Trophoblast cell (in vitro differentiated cells and primary cell): ENCODE results near the gene PCGF2.
"Not testable (repeated sequence)": the region's sequence is repeated elsewhere in the genome, so short reads cannot be mapped to it uniquely, and the experiment has no call there.

Source experiments
- DNase-seq, 2 donors: peaks; one replicate each; pipeline ENCODE4 v3.0.0-alpha.2; 2016
- H2AFZ ChIP-seq: 2 replicates; pipeline ENCODE4 v1.6.1; 2013; ENCODE audit warnings: low read length, moderate library complexity, mild to moderate bottlenecking; ENCODE audit not compliant: insufficient read depth, poor library complexity
- H2AK5ac ChIP-seq: 2 replicates; pipeline ENCODE4 v1.6.1; 2013; ENCODE audit warnings: mild to moderate bottlenecking, low read length
- H2BK120ac ChIP-seq: 2 replicates; pipeline ENCODE4 v1.6.1; 2013; ENCODE audit warnings: low read length, mild to moderate bottlenecking, moderate library complexity; ENCODE audit not compliant: insufficient read depth, poor library complexity
- H2BK12ac ChIP-seq: 2 replicates; pipeline ENCODE4 v1.6.1; 2013; ENCODE audit warnings: mild to moderate bottlenecking, low read length, moderate library complexity
- H2BK5ac ChIP-seq: 2 replicates; pipeline ENCODE4 v1.6.1; 2013; ENCODE audit warnings: low read length, low read depth, moderate library complexity, mild to moderate bottlenecking; ENCODE audit not compliant: poor library complexity
- H3K14ac ChIP-seq: 2 replicates; pipeline ENCODE4 v1.6.1; 2013; ENCODE audit warnings: mild to moderate bottlenecking, low read length
- H3K18ac ChIP-seq: 2 replicates; pipeline ENCODE4 v1.6.1; 2013; ENCODE audit warnings: mild to moderate bottlenecking, low read length
- H3K23ac ChIP-seq: 2 replicates; pipeline ENCODE4 v1.6.1; 2013; ENCODE audit warnings: low read length
- H3K27ac ChIP-seq: 2 replicates; pipeline ENCODE4 v1.5.1; 2013; ENCODE audit warnings: low read depth, mild to moderate bottlenecking, inconsistent platforms, low read length, moderate library complexity
- H3K27me3 ChIP-seq: 2 replicates; pipeline ENCODE4 v1.6.1; 2013; ENCODE audit warnings: inconsistent platforms, mild to moderate bottlenecking, low read length, moderate library complexity; ENCODE audit not compliant: insufficient read depth
- H3K36me3 ChIP-seq, 2 experiments: 1 replicate in 1 of 2; 2 replicates in 1 of 2; pipeline ENCODE4 v1.6.1; 2013; ENCODE audit warnings: low read length in 2 of 2, mild to moderate bottlenecking in 2 of 2, moderate library complexity in 1 of 2; ENCODE audit not compliant: insufficient read depth in 2 of 2, control insufficient read depth in 1 of 2
- H3K4ac ChIP-seq: 2 replicates; pipeline ENCODE4 v1.6.1; 2013; ENCODE audit warnings: low read depth, mild to moderate bottlenecking, low read length, moderate library complexity
- H3K4me1 ChIP-seq, 2 experiments: 1 replicate in 1 of 2; 2 replicates in 1 of 2; pipeline ENCODE4 v1.6.1; 2013; ENCODE audit warnings: low read length in 2 of 2, mild to moderate bottlenecking in 2 of 2, moderate library complexity in 1 of 2; ENCODE audit not compliant: insufficient read depth in 2 of 2, control insufficient read depth in 1 of 2
- H3K4me2 ChIP-seq: 2 replicates; pipeline ENCODE4 v1.6.1; 2013; ENCODE audit warnings: inconsistent platforms, mild to moderate bottlenecking, low read length, moderate library complexity
- H3K4me3 ChIP-seq: 2 replicates; pipeline ENCODE4 v1.5.1; 2013; ENCODE audit warnings: mild to moderate bottlenecking, low read depth, low read length, inconsistent platforms
- H3K79me1 ChIP-seq: one replicate; pipeline ENCODE4 v1.6.1; 2013; ENCODE audit warnings: low read length
- H3K79me2 ChIP-seq: 2 replicates; pipeline ENCODE4 v1.6.1; 2013; ENCODE audit warnings: low read length, mild to moderate bottlenecking; ENCODE audit not compliant: control insufficient read depth, insufficient read depth, poor library complexity
- H3K9ac ChIP-seq: 2 replicates; pipeline ENCODE4 v1.6.1; 2013; ENCODE audit warnings: mild to moderate bottlenecking, low read length
- H3K9me3 ChIP-seq: 2 replicates; pipeline ENCODE4 v1.6.1; 2013; ENCODE audit warnings: low read depth, mild to moderate bottlenecking, control low read depth, inconsistent platforms, low read length; ENCODE audit not compliant: insufficient read depth
- H4K12ac ChIP-seq: 2 replicates; pipeline ENCODE4 v1.6.1; 2013; ENCODE audit warnings: low read depth, mild to moderate bottlenecking, low read length, moderate library complexity
- H4K8ac ChIP-seq: 2 replicates; pipeline ENCODE4 v1.6.1; 2013; ENCODE audit warnings: low read depth, mild to moderate bottlenecking, low read length, moderate library complexity
- H4K91ac ChIP-seq: one replicate; pipeline ENCODE4 v1.6.1; 2013; ENCODE audit warnings: low read depth, mild to moderate bottlenecking, low read length, moderate library complexity
- WGBS: extraction: QIAGEN DNeasy Blood & Tissue Kit; methylation state at CpG from one replicate; pipeline ENCODE4 v1.1.7; 2013; ENCODE audit warnings: missing lambda C conversion rate; ENCODE audit not compliant: insufficient read length, insufficient coverage; ENCODE audit errors: extremely low coverage; 5-methylcytosine and 5-hydroxymethylcytosine counted together

The PCGF2 gene

GRCh38 chr17:38794221-38794620 is 46.1 kb upstream of the PCGF2 start:
- H2BK5ac ChIP-seq = no peak overlapping the region
- H3K9me3 ChIP-seq = no peaks in the 10 kb centered on the region
- H3K27ac ChIP-seq = no peak overlapping the region
- H3K9ac ChIP-seq = no peak overlapping the region
- peaks cover 2 to 6% of the 10 kb centered on the region in 2 experiments for H3K36me3 ChIP-seq
- H3K23ac ChIP-seq = no peak overlapping the region
- peaks cover 0 to 12% of the 10 kb centered on the region in 2 experiments for H3K4me1 ChIP-seq
- no peak overlapping the region for H3K4me3 ChIP-seq
- no peak overlapping the region for H4K8ac ChIP-seq
- H3K18ac ChIP-seq = no peak overlapping the region
- H3K4ac ChIP-seq = no peak overlapping the region
- H3K79me2 ChIP-seq = peaks cover 8% of the 10 kb centered on the region
- no peak overlapping the region for H4K12ac ChIP-seq
- no peak overlapping the region for H2AK5ac ChIP-seq
- no peak for DNase-seq
- H4K91ac ChIP-seq = no peak overlapping the region
- H2BK12ac ChIP-seq = no peak overlapping the region
- no peak overlapping the region for H2AFZ ChIP-seq
- no CpG with 5 or more reads among the region's 5 CpGs for WGBS
- H3K4me2 ChIP-seq = no peak overlapping the region
- H3K79me1 ChIP-seq = peaks cover 5% of the 10 kb centered on the region
- H3K14ac ChIP-seq = no peak overlapping the region
- H2BK120ac ChIP-seq = no peak overlapping the region
- H3K27me3 ChIP-seq = no peaks in the 10 kb centered on the region

DNA sequence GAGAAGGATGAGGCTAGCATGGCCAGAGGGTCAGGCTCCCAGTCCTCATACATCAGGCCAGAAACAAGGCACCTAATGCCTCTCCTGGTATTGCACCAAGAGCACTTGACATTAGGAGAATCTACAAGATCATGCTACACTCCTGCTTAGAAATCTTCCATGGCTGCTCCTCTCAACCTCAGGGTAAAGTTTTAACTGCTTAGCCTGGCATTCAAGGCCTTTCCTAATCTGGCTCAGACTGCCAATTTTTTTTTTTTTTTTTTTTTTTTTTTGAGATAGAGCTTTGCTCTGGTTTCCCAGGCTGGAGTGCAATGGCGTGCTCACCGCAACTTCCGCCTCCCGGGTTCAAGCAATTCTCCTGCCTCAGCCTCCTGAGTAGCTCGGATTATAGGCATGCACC is 43.0 kb upstream of the PCGF2 start:
- Histone ChIP-seq H2BK120ac (no peak overlapping the region), H3K4me2 (no peak overlapping the region), H3K18ac (no peak overlapping the region), H3K23ac (no peak overlapping the region), H2AFZ (no peak overlapping the region), H3K4ac (no peak overlapping the region), H3K27me3 (no peaks in the 10 kb centered on the region), H2BK5ac (no peak overlapping the region), H3K36me3 (peaks cover 10 to 16% of the 10 kb centered on the region in 2 experiments), H3K79me2 (no peaks in the 10 kb centered on the region), H3K14ac (no peak overlapping the region), H3K4me3 (no peak overlapping the region), H4K91ac (no peak overlapping the region), H3K27ac (no peak overlapping the region), H2AK5ac (no peak overlapping the region), H3K79me1 (no peaks in the 10 kb centered on the region), H3K9ac (no peak overlapping the region), H4K8ac (no peak overlapping the region), H3K4me1 (peaks cover 0 to 6% of the 10 kb centered on the region in 2 experiments), H2BK12ac (no peak overlapping the region), H4K12ac (no peak overlapping the region), H3K9me3 (no peaks in the 10 kb centered on the region)
- no CpG with 5 or more reads among the region's 5 CpGs for WGBS
- no peak for DNase-seq

- H2BK120ac ChIP-seq, H3K4me1 ChIP-seq, H2BK5ac ChIP-seq, H3K14ac ChIP-seq, H3K4me3 ChIP-seq, H2AK5ac ChIP-seq, H3K4ac ChIP-seq, H4K8ac ChIP-seq, H4K12ac ChIP-seq, H3K27me3 ChIP-seq, H3K4me2 ChIP-seq, H3K9ac ChIP-seq, H3K79me1 ChIP-seq, H2AFZ ChIP-seq, H3K23ac ChIP-seq, H3K27ac ChIP-seq, H2BK12ac ChIP-seq, DNase-seq, H3K9me3 ChIP-seq, H3K18ac ChIP-seq, H3K79me2 ChIP-seq, H4K91ac ChIP-seq: not testable (repeated sequence)
- peaks cover 14 to 21% of the 10 kb centered on the region in 2 experiments for H3K36me3 ChIP-seq
- WGBS = no CpG with 5 or more reads among the region's 13 CpGs
Observed at GRCh38 chr17:38790148-38790707, 42.1 kb upstream of the PCGF2 start.

GRCh38 chr17:38789185-38789584 is 41.0 kb upstream of the PCGF2 start:
- Histone ChIP-seq H2BK12ac (no peak overlapping the region), H3K14ac (no peak overlapping the region), H3K27ac (no peak overlapping the region), H2AFZ (no peak overlapping the region), H2AK5ac (no peak overlapping the region), H4K8ac (no peak overlapping the region), H3K9ac (no peak overlapping the region), H3K4me3 (no peak overlapping the region), H3K27me3 (no peaks in the 10 kb centered on the region), H3K79me1 (no peaks in the 10 kb centered on the region), H4K91ac (no peak overlapping the region), H2BK5ac (no peak overlapping the region), H4K12ac (no peak overlapping the region), H3K4me1 (peaks cover 0 to 6% of the 10 kb centered on the region in 2 experiments), H3K4me2 (no peak overlapping the region), H3K9me3 (no peaks in the 10 kb centered on the region), H3K18ac (no peak overlapping the region), H3K79me2 (no peaks in the 10 kb centered on the region), H2BK120ac (no peak overlapping the region), H3K23ac (no peak overlapping the region), H3K4ac (no peak overlapping the region), H3K36me3 (peaks cover 13 to 30% of the 10 kb centered on the region in 2 experiments)
- WGBS = no CpG with 5 or more reads among the region's 1 CpG
- no peak for DNase-seq
